A549 treated with CORT108297 at 1 μM for 4 hours (cell line): ENCODE results near the gene CYP26A1. TPM values are rescaled to one million over a fixed set of nuclear protein-coding genes. Genes with fewer than 3 reads are reported as not detected.

Experiments used
- total RNA-seq: library from RNA; stranded (reverse); fragments of 200-300 nt; extraction: Qiagen RNA extraction; gene quantifications from 5 replicates; pipeline ENCODE4 v1.2.3, GENCODE V29; 2022

Gene CYP26A1, protein sequence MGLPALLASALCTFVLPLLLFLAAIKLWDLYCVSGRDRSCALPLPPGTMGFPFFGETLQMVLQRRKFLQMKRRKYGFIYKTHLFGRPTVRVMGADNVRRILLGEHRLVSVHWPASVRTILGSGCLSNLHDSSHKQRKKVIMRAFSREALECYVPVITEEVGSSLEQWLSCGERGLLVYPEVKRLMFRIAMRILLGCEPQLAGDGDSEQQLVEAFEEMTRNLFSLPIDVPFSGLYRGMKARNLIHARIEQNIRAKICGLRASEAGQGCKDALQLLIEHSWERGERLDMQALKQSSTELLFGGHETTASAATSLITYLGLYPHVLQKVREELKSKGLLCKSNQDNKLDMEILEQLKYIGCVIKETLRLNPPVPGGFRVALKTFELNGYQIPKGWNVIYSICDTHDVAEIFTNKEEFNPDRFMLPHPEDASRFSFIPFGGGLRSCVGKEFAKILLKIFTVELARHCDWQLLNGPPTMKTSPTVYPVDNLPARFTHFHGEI
- total RNA-seq = 2.1 to 3.1 TPM (median 2.9 TPM) in 5 replicates

DNA sequence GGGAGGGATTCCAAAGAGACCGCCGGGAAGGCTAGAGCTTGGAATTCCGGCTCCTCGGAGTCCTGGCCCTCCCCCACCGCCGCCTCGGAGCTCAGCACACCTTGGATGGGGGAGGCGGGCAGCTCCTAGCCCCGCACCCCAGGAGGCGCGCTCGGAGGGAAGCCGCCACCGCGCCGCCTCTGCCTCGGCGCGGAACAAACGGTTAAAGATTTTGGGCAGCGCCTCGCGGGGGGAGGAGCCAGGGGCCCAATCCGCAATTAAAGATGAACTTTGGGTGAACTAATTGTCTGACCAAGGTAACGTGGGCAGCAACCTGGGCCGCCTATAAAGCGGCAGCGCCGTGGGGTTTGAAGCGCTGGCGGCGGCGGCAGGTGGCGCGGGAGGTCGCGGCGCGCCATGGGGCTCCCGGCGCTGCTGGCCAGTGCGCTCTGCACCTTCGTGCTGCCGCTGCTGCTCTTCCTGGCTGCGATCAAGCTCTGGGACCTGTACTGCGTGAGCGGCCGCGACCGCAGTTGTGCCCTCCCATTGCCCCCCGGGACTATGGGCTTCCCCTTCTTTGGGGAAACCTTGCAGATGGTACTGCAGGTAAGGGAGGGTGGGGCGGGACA is at the start of gene CYP26A1:
CYP26A1 (plus strand) TSS at position 355 of the 608 bp plus-strand sequence; CDS start at position 397, 42 bp downstream.

DNA sequence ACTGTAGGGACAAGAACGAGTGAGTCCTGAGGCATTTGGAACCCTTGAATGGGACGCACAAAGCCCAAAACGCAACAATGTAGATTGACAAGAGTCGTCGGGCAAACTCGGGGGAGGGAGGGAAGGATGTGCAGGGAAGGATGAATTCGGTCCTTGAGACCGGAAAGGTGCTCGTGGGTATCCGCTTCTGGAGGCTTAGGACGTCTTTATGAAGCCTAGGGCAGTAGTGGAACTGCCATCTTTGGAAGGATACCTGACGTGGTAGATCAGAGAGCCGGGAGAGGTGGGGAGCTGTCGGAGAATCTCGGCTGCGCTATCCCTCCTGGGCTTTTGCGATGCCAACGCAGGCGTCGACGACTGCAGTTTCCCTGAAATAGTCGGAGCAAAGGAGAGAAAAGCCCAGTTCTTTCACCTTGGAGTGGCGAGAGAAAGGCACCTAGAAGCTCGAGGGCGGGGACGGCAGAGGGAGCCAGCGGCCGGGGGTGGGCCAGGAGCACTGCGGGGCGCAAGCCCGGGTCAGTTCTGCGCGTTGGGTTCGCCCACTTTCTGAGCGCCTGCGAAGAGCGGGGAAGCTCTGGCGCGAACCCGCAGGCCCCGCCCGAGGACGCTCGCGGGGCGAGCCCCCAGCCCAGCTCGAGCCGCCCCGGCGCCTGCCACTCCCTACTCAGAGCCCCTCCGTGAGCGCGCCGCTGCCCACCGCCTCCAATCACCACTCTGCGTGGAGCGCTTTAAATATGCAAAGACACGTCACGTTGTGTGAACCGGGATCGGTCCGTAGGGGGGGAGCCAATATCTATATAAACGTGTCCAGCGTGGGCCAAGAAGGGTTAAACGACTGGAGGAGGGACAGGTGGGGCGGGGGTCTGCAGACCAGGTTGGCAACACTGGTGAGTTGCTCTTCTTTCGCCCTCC is 13.5 kb upstream of the CYP26A1 start, which contains the start of gene CYP26C1:
CYP26C1 (plus strand) TSS at position 824 of the 912 bp plus-strand sequence. CDS start 466 bp downstream, outside the sequence.

Other genes starting within 250 kb of the CYP26A1 start
- gene EXOC6, start 225.4 kb upstream of the CYP26A1 start, total RNA-seq = 12.7 to 17.4 TPM (median 15.0 TPM) in 5 replicates
- gene CYP26C1, start 13.1 kb upstream of the CYP26A1 start, total RNA-seq = 0.02 TPM in 1 of 5 replicates, not detected in the others